NCI-H510A treated with DMSO at 0.1 percent for 48 hours (cell line): ENCODE results near the gene SLC35E2B.
"Not testable (repeated sequence)": the region's sequence is repeated elsewhere in the genome, so short reads cannot be mapped to it uniquely, and the experiment has no call there.

Source experiments
- DNase-seq: peaks from one replicate; lab custom pipeline; 2025; lab: John Stamatoyannopoulos, UW

SLC35E2B gene

GRCh38 chr1:1674806-1675205 lies 17.8 kb downstream of the SLC35E2B start:
- DNase-seq, result not testable (repeated sequence)

- DNase-seq, result no peak
Observed at GRCh38 chr1:1672181-1672965, 20.2 kb downstream of the SLC35E2B start.

DNA sequence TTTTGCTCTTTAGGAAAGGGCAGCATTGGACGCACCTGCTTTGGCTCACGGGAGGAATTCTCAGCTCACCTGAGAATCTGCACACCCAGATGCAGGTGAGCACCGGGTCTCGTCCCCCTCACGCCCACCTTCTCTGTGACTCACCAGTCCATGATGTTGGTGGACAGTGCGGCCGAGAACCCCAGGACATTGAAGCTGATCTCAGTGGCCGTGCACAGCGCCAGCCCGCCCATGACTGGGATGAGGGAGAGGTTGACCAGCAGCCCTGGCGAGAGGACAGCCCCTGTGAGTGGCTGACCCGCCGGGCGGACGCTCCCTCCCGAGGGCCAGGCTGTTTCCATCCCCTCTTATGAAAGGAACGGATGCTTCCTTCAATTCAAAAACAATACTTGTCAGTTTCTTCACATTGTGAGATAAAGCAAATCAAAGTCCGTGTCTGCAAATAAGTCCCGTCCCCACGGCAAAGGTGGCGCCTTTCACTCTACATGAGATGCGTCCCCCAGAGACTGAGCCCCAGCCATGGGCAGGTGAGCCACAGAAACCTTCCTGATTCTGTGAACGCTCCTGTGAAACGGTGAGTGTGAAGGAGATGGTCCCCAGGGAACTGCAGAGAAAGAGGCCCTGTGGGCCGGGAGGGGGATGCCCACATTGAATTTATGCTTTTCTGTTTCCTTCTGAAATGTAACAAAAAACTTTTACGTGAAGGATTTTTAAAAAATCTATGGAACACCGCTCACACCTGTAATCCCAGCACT lies 21.1 kb downstream of the SLC35E2B start:
- no peak for DNase-seq

DNA sequence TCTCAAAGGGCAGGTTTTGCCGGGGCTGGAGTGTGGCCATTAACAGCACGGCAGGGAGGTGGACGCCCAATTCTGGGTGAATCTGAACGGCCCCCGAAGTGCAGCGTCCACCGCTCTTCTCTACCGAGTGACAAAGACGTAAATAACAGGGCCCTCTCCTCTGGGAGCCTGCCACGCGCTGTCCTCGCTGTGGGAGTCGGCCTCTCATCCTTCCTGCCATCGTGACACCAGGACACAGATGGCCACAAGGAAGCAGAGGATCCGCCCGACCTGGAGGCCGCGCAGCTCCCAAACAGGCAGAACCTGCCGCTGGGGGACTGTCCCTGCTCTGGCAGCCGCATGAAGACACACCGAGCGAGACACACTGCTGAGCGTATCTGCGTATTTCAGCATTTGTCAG lies 21.7 kb downstream of the SLC35E2B start:
- DNase-seq, result no peak

DNA sequence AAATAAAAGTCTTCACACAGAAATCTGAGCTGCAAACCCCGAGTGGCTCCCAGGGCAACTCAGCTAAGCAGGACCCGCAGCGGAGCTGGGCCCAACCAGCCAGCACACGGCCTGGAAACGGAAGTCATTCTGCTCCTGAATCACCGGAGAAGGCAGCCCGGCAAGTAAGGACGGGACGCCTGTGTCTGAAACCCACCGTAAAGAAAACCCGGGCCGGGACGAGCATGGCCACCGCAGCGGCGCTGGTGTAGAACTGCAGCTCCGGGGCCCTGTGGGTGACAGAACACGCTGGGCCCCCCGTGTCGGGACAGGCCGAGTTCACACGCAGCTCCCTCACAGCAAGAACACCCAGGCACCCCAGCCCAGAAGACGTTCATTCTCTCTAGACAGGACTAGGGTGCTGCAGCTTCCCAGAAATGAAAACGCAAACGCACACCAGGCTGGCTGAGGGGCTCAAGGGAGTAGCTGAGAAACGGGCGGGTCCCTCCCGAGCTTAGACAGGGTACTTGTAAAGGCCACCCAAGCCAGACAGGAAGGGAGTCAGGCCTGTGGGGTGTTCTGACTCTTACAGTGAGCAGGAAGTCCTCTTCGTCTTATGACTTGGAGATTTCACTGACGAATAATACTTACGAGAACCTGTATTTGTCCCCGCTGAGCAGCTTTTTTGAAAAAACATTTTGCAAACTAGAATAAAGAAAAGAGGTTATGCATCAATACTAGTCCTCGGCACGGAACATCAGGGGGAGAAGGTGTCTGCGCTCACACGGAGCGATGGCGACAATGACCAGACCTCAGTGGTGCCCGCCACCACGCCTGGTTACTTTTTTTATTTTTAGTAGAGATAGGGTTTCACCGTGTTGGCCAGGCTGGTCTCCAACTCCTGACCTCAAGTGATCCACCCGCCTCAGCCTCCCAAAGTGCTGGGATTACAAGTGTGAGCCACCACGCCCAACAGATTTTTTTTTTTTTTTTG lies 22.8 kb downstream of the SLC35E2B start:
- DNase-seq, result no peak

DNA sequence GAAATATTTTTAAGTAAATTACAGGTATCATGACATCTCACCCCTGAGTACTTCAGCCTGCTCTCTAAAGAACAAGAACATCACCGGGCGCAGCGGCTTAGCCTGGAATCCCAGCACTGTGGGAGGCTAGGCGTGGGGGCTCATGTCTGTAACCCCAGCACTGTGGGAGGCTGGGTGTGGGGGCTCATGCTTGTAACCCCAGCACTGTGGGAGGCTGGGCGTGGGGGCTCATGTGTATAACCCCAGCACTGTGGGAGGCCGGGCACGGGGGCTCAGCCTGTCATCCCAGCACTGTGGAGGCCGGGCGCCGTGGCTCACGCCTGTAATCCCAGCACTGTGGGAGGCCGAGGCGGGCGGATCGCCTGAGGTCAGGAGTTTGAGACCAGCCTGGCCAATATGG lies 26.1 kb downstream of the SLC35E2B start:
- no peak for DNase-seq

GRCh38 chr1:1665815-1666251 lies 26.8 kb downstream of the SLC35E2B start:
- DNase-seq, result peak; percentile 24

GRCh38 chr1:1664941-1665814 lies 27.4 kb downstream of the SLC35E2B start:
- no peak for DNase-seq

GRCh38 chr1:1664318-1664717 lies 28.3 kb downstream of the SLC35E2B start:
- not testable (repeated sequence) for DNase-seq

DNA sequence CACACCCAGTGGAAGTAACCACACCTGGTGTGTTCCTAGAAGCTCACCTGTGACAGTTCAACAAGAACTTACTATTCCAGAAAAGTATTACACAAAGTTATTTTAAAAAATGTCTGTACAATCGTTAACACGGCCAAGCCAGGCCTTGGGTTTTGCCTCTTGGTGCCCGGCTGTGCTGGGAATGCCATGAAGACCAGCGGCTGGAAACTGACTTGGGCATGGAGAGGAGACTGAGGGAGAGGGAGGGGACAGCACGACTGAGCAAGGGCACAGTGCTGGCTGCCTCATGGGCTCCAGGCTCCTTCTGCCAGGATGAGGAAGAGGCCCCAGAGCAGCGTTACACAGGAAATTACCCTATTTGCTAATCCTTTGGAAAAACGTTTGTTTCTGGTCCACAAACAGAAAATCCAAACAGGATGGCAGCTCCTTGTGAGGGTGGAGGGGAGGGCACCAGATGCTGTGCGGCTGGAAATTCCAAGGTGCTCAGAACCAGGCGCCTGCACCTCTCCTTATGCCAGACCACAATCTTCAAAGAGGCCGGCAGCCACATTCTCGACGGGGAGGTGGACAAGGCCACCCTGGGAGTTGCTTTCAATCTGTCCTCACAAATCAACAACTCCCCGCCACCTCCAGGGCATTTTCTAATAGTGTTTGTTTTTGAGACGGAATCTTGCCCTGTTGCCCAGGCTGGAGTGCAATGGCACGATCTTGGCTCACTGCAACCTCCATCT lies 29.6 kb downstream of the SLC35E2B start:
- DNase-seq, result peak; percentile 39

GRCh38 chr1:1662392-1662791 lies 30.2 kb downstream of the SLC35E2B start:
- DNase-seq, result not testable (repeated sequence)

DNA sequence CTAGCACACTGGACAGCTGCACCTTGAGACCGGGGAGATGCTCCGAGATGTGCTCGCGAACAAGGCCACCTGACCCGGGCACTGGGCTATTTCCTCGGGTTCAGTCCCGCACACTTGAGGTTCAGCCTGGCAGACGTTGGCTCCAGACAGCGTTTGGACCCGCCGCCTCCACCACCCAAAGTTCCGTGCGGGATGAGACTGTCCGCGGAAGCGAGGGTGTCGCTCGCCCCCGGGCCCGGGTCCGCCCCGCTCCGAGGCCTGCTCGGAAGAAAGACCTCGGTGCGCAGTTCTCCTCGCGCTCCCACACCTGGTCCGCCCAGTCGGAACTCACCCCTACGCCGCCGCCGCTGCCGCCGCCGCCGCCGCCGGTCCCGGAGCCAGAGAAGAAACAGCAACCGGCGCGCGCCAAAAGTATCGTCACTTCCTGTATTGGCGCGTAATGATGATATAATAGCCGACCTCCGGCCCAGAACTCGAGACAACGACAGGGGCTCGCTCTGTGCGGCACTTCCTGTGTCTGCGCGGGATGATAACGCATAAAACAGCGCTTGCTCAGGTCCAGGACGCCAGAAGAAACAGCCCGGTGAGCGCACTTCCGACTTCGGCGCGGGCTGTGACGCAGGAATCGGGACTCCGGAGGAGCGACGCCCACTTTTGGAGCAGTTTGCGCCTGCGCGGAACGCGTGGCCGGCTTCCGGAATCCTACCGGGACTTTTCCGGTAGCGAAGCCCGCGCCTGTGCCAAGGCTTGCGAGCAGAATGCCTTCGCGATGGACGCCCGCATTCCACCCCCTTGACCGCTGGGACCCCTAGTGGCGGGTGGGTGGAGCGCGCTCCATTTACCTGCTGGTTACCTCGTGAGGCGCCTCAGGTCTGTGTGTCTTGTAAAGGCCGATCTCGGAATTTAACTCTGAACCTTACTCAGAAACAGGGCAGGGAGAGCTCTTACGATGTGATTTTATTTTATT lies 33.7 kb downstream of the SLC35E2B start, which contains the start of gene CDK11B:
Gene CDK11B, minus strand, starts transcription at position 422 of the 967 bp plus-strand sequence. CDS start 1,519 bp downstream, outside the sequence.
- DNase-seq, result peak; percentile 99

GRCh38 chr1:1648265-1648664 lies 44.3 kb downstream of the SLC35E2B start:
- not testable (repeated sequence) for DNase-seq

- DNase-seq, result not testable (repeated sequence)
Observed at GRCh38 chr1:1647567-1648241, 44.9 kb downstream of the SLC35E2B start.

GRCh38 chr1:1646326-1646725 lies 46.3 kb downstream of the SLC35E2B start:
- DNase-seq, result not testable (repeated sequence)

- not testable (repeated sequence) for DNase-seq
Observed at GRCh38 chr1:1640711-1641461, 51.7 kb downstream of the SLC35E2B start.

DNA sequence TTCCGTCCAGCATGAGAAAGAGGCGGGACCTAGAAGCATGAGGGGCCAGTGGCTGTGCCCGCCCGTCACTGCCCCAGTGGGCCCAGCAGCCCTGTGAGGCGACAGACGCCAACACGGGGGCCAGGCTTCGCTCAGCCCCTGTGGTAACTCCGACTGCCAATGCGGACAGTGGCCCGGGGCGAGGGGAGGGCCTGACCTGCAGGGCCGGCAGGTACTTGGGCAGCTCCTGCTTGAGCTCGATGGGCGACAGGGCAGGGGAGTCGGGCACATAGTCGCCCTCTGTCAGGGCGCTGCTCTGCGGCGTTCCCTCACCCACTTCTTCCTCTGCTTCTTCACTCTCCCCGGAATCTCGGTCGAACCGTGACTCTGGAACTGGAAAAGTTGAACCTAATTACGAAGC lies 52.5 kb downstream of the SLC35E2B start:
- DNase-seq, result not testable (repeated sequence)

- DNase-seq, result not testable (repeated sequence)
Observed at GRCh38 chr1:1639368-1639767, 53.2 kb downstream of the SLC35E2B start.
